NK-92 (cell line): ENCODE results near the gene EIPR1.

ENCODE experiments used
- DNase-seq: peaks from one replicate; lab custom pipeline; 2025; ENCODE audit not compliant: unreplicated experiment; lab: John Stamatoyannopoulos, UW

Gene EIPR1

DNA sequence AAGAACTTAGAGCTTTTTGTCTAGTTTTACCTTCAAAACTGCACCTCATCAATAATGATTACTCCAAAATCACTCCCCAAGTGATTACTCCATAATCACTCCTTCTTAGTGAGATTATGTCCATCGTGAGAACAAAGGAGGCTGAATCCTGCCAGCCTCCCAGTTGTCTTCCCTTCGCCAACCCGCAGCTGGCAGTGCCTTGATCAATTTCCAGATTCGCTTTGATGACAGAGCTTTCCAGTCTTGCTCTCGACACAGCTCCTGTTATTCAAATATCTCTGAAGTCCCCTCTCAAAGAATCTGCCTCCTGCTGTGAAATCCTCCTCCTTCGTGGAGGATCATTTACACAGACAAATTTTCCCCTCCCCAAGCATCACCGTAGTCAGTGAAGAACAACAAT is 237.7 kb downstream of the EIPR1 start:
- no peak for DNase-seq
